ENCODE measurements around the gene FOXK1.

The FOXK1 gene

GRCh38 chr7:4715410-4715776 is 33.3 kb downstream of the FOXK1 start:
- Histone ChIP-seq H3K36me3 (ENCODE audit: control insufficient read depth in 2 of 2, insufficient read depth in 1 of 2, low read length in 2 of 2) (peaks cover 0 to 13% of the 10 kb centered on the region in 2 experiments; a peak in 2 of 3 replicates), H3K27ac (ENCODE audit: extremely low read depth, low read depth, low read length) (no peak overlapping the region), H3K4me3 (ENCODE audit: low read depth, low read length) (no peak overlapping the region), H3K9me3 (ENCODE audit: control insufficient read depth, insufficient read depth, low read depth, low read length) (no peaks in the 10 kb centered on the region), H3K4me1 (ENCODE audit: control insufficient read depth, insufficient read depth, low read length) (no peaks in the 10 kb centered on the region)
- ChIA-PET POLR2A (no interaction called here), CTCF (no interaction called here)
- no peak for TF ChIP-seq ZNF544 (tag by site-specific recombination; IDR thresholded peaks at IDR 0.05)
- TF ChIP-seq ZNF623 (tag by site-specific recombination; IDR thresholded peaks at IDR 0.05): no peak
- TF ChIP-seq ZNF121 (tag by site-specific recombination; IDR thresholded peaks at IDR 0.05): no peak
- TF ChIP-seq YY1 (tag by site-specific recombination; IDR thresholded peaks at IDR 0.05): no peak
- TF ChIP-seq ZNF776 (tag by site-specific recombination; IDR thresholded peaks at IDR 0.05; ENCODE audit: borderline replicate concordance): no peak
- no peak for TF ChIP-seq ZNF146 (tag by site-specific recombination; IDR thresholded peaks at IDR 0.05)
- TF ChIP-seq ZNF555 (tag by site-specific recombination; conservative IDR thresholded peaks at IDR 0.05): no peak
- no peak for TF ChIP-seq ZNF350 (tag by site-specific recombination; IDR thresholded peaks at IDR 0.05)
- no peak for TF ChIP-seq FEZF1 (tag by site-specific recombination; IDR thresholded peaks at IDR 0.05)
- TF ChIP-seq ZNF549 (tag by site-specific recombination; IDR thresholded peaks at IDR 0.05): no peak
- TF ChIP-seq ZNF280D (tag by site-specific recombination; IDR thresholded peaks at IDR 0.05): no peak
- TF ChIP-seq ZNF792 (tag by site-specific recombination; IDR thresholded peaks at IDR 0.05): no peak
- TF ChIP-seq ZNF658 (tag by site-specific recombination; IDR thresholded peaks at IDR 0.05): no peak

GRCh38 chr7:4716946-4717795 is 35.1 kb downstream of the FOXK1 start:
- TF ChIP-seq ZNF138 (tag by site-specific recombination; IDR thresholded peaks at IDR 0.05; ENCODE audit: borderline replicate concordance) (no peak), ZNF23 (tag by site-specific recombination; IDR thresholded peaks at IDR 0.05; ENCODE audit: borderline replicate concordance) (no peak), SETDB1 (IDR thresholded peaks at IDR 0.05; ENCODE audit: insufficient read length, low read length) (peak; percentile 38), ZBTB10 (tag by site-specific recombination; IDR thresholded peaks at IDR 0.05) (no peak)
- ChIA-PET CTCF (no interaction called here), POLR2A (interaction anchor here (0.8 kb wide), 1 partner anchor 28 kb away, joined by 3 read pairs; no protein-coding TSS in a partner anchor)
- H3K9me3 ChIP-seq (ENCODE audit: control insufficient read depth, insufficient read depth, low read depth, low read length): no peaks in the 10 kb centered on the region
- H3K4me1 ChIP-seq (ENCODE audit: control insufficient read depth, insufficient read depth, low read length): no peaks in the 10 kb centered on the region
- H3K36me3 ChIP-seq (ENCODE audit: control insufficient read depth in 2 of 2, insufficient read depth in 1 of 2, low read length in 2 of 2): peaks cover 0 to 10% of the 10 kb centered on the region in 2 experiments; a peak in 2 of 3 replicates
- no peak overlapping the region for H3K4me3 ChIP-seq (ENCODE audit: low read depth, low read length)
- no peak overlapping the region for H3K27ac ChIP-seq (ENCODE audit: extremely low read depth, low read depth, low read length)
